ENCODE measurements around the gene GABRA4.

GRCh38 chr4:46993075-46994006, at the start of gene GABRA4:
- no peak for TF ChIP-seq ARNTL (CRISPR knock-in tag; IDR thresholded peaks at IDR 0.05; ENCODE audit: borderline replicate concordance, low read depth)
- no peak for TF ChIP-seq CREB5 (CRISPR knock-in tag; IDR thresholded peaks at IDR 0.05; ENCODE audit: low read depth)
- no peak for TF ChIP-seq PPARA (CRISPR knock-in tag; IDR thresholded peaks at IDR 0.05; ENCODE audit: borderline replicate concordance)
- TF ChIP-seq ISL1 (CRISPR knock-in tag; IDR thresholded peaks at IDR 0.05): no peak
- TF ChIP-seq TCF4 (CRISPR knock-in tag; IDR thresholded peaks at IDR 0.05; ENCODE audit: borderline replicate concordance): no peak
- no peak for TF ChIP-seq CSRNP3 (CRISPR knock-in tag; IDR thresholded peaks at IDR 0.05)
- no peak for TF ChIP-seq BACH2 (CRISPR knock-in tag; IDR thresholded peaks at IDR 0.05; ENCODE audit: borderline replicate concordance)
- TF ChIP-seq, protein P1, sequence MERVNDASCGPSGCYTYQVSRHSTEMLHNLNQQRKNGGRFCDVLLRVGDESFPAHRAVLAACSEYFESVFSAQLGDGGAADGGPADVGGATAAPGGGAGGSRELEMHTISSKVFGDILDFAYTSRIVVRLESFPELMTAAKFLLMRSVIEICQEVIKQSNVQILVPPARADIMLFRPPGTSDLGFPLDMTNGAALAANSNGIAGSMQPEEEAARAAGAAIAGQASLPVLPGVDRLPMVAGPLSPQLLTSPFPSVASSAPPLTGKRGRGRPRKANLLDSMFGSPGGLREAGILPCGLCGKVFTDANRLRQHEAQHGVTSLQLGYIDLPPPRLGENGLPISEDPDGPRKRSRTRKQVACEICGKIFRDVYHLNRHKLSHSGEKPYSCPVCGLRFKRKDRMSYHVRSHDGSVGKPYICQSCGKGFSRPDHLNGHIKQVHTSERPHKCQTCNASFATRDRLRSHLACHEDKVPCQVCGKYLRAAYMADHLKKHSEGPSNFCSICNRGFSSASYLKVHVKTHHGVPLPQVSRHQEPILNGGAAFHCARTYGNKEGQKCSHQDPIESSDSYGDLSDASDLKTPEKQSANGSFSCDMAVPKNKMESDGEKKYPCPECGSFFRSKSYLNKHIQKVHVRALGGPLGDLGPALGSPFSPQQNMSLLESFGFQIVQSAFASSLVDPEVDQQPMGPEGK (CRISPR knock-in tag; IDR thresholded peaks at IDR 0.05; ENCODE audit: borderline replicate concordance): no peak
- TF ChIP-seq ESRRG (CRISPR knock-in tag; IDR thresholded peaks at IDR 0.05): no peak
- TF ChIP-seq GLIS3 (CRISPR knock-in tag; IDR thresholded peaks at IDR 0.05): no peak

All from SK-N-SH treated with all-trans-retinoic acid at 6 μM for 48 hours (cell line).